HL-60 (cell line): ENCODE data around the gene ZNF786.

Experiments
- DNase-seq, 2 experiments: peaks; one replicate each; pipeline ENCODE4 v3.0.0-alpha.2; 2010 to 2020; ENCODE audit warnings: low read depth in 1 of 2, low spot score in 1 of 2
- H3K27ac ChIP-seq: fragments of 250-450 bp; sonication (Bioruptor Pico); replicated peaks from 2 replicates; pipeline ENCODE4 v1.5.1; 2020; ENCODE audit warnings: mild to moderate bottlenecking, moderate library complexity
- H3K27me3 ChIP-seq: fragments of 250-450 bp; sonication (Bioruptor Pico); 2 replicates; pipeline ENCODE4 v1.5.1; 2021; ENCODE audit warnings: mild to moderate bottlenecking, moderate library complexity; ENCODE audit not compliant: insufficient read depth, poor library complexity, severe bottlenecking
- H3K4me3 ChIP-seq: replicated peaks from 2 replicates; pipeline ENCODE4 v1.5.1; 2011; ENCODE audit warnings: mild to moderate bottlenecking, control low read depth, low read length; ENCODE audit not compliant: insufficient read depth
- GABPA ChIP-seq: IDR thresholded peaks from 2 replicates; pipeline ENCODE4 v1.6.1; 2012; ENCODE audit warnings: low read depth
- POLR2AphosphoS5 ChIP-seq: IDR thresholded peaks from 2 replicates; pipeline ENCODE4 v1.6.1; 2012; ENCODE audit warnings: low read depth
- SPI1 ChIP-seq: IDR thresholded peaks from 2 replicates; pipeline ENCODE4 v1.6.1; 2012; ENCODE audit warnings: low read depth, mild to moderate bottlenecking, borderline replicate concordance
- TF ChIP-seq, protein P1 (sequence below): IDR thresholded peaks from one replicate; pipeline ENCODE4 v1.5.1; 2011; ENCODE audit warnings: low read length, control low read depth, inconsistent platforms; ENCODE audit not compliant: insufficient read depth
- TF ChIP-seq, protein P2 (sequence below): IDR thresholded peaks from 2 replicates; pipeline ENCODE4 v1.6.1; 2012; ENCODE audit warnings: low read depth; ENCODE audit not compliant: insufficient replicate concordance

Gene ZNF786

GRCh38 chr7:149081914-149082313 is 8.6 kb downstream of the ZNF786 start:
- no peak for DNase-seq
- Histone ChIP-seq H3K27ac (no peak overlapping the region), H3K27me3 (no peaks in the 10 kb centered on the region), H3K4me3 (no peak overlapping the region)
- TF ChIP-seq POLR2AphosphoS5: no peak
- no peak for TF ChIP-seq GABPA
- TF ChIP-seq SPI1: no peak
- TF ChIP-seq, protein P1, sequence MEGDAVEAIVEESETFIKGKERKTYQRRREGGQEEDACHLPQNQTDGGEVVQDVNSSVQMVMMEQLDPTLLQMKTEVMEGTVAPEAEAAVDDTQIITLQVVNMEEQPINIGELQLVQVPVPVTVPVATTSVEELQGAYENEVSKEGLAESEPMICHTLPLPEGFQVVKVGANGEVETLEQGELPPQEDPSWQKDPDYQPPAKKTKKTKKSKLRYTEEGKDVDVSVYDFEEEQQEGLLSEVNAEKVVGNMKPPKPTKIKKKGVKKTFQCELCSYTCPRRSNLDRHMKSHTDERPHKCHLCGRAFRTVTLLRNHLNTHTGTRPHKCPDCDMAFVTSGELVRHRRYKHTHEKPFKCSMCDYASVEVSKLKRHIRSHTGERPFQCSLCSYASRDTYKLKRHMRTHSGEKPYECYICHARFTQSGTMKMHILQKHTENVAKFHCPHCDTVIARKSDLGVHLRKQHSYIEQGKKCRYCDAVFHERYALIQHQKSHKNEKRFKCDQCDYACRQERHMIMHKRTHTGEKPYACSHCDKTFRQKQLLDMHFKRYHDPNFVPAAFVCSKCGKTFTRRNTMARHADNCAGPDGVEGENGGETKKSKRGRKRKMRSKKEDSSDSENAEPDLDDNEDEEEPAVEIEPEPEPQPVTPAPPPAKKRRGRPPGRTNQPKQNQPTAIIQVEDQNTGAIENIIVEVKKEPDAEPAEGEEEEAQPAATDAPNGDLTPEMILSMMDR: no peak
- TF ChIP-seq, protein P2, sequence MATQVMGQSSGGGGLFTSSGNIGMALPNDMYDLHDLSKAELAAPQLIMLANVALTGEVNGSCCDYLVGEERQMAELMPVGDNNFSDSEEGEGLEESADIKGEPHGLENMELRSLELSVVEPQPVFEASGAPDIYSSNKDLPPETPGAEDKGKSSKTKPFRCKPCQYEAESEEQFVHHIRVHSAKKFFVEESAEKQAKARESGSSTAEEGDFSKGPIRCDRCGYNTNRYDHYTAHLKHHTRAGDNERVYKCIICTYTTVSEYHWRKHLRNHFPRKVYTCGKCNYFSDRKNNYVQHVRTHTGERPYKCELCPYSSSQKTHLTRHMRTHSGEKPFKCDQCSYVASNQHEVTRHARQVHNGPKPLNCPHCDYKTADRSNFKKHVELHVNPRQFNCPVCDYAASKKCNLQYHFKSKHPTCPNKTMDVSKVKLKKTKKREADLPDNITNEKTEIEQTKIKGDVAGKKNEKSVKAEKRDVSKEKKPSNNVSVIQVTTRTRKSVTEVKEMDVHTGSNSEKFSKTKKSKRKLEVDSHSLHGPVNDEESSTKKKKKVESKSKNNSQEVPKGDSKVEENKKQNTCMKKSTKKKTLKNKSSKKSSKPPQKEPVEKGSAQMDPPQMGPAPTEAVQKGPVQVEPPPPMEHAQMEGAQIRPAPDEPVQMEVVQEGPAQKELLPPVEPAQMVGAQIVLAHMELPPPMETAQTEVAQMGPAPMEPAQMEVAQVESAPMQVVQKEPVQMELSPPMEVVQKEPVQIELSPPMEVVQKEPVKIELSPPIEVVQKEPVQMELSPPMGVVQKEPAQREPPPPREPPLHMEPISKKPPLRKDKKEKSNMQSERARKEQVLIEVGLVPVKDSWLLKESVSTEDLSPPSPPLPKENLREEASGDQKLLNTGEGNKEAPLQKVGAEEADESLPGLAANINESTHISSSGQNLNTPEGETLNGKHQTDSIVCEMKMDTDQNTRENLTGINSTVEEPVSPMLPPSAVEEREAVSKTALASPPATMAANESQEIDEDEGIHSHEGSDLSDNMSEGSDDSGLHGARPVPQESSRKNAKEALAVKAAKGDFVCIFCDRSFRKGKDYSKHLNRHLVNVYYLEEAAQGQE: no peak

DNA sequence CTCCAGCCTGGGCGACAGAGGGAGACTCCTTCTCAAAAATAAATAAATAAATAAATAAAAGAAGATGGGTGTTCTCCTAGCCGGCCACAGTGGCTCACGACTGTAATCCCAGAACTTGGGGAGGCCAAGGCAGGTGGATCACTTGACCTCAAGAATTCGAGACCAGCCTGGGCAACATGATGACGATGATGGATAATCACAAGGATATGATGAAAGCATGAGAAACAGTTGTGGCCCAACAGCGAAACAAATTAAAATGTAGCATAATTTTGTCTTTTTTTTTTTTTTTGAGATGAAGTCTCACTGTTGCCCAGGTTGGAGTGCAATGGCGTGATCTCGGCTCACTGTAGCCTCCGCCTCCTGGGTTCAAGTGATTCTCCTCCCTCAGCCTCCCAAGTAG is 12.9 kb downstream of the ZNF786 start:
- Histone ChIP-seq H3K27ac (no peak overlapping the region), H3K4me3 (no peak overlapping the region), H3K27me3 (no peaks in the 10 kb centered on the region)
- TF ChIP-seq SPI1 (no peak), GABPA (no peak), POLR2AphosphoS5 (no peak)
- TF ChIP-seq, protein P1: no peak
- TF ChIP-seq, protein P2: no peak
- DNase-seq: no peak

GRCh38 chr7:149075286-149075685 is 15.2 kb downstream of the ZNF786 start:
- no peaks in the 10 kb centered on the region for H3K27me3 ChIP-seq
- TF ChIP-seq, protein P2: no peak
- no peak for TF ChIP-seq POLR2AphosphoS5
- no peak for TF ChIP-seq SPI1
- no peak for DNase-seq
- H3K4me3 ChIP-seq: no peak overlapping the region
- H3K27ac ChIP-seq: no peak overlapping the region
